Epithelial cell of esophagus (primary cell): ENCODE results near the gene IL16.
"Not testable (repeated sequence)": the region's sequence is repeated elsewhere in the genome, so short reads cannot be mapped to it uniquely, and the experiment has no call there.

ENCODE experiments used
- DNase-seq: peaks from one replicate; pipeline ENCODE4 v3.0.0; 2010; ENCODE audit warnings: low read depth
- H3K4me3 ChIP-seq: 2 replicates; pipeline ENCODE4 v1.5.1; 2011; ENCODE audit warnings: mild to moderate bottlenecking, low read length, control low read depth
- TF ChIP-seq, protein P1 (sequence below): IDR thresholded peaks from 2 replicates; pipeline ENCODE4 v1.5.1; 2011; ENCODE audit warnings: low read depth, mild to moderate bottlenecking, low read length, control low read depth, inconsistent platforms; ENCODE audit not compliant: insufficient read depth; ENCODE audit errors: missing control alignments

The IL16 gene

DNA sequence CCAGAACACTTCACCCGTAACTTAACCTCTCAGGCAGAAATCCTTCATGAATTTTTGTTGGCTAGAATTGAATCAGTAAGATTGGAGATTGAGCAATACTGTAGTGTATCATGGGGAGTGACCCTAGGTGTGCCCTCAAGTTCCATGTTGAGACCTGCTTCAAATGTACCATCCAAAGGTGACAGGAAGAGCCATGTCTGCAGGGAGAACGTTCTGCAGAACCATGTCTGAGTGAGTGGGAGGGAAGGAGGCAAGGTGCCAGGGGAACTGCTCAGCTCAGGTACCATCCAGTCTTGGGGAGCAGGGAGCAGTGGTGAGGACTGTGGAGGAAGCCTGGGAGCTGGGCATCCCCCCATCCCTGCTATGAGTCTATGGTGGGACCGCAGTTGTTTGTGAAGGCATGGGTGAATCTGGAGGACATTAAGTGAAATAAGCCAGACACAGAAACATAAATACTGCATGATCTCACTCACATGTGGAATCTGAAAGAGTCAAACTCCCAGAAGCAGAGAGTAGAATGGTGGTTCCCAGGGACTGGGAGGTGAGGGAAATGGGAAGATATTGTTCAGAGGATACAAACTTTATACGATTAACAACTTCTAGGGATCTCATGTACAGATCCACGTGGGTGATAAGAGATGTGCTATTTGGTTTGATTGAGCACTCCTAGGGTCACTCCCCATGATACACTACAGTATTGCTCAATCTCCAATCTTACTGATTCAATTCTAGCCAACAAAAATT, 39.3 kb upstream of the IL16 start:
- peak; percentile 82 for DNase-seq
- no peak overlapping the region for H3K4me3 ChIP-seq
- TF ChIP-seq, protein P1, sequence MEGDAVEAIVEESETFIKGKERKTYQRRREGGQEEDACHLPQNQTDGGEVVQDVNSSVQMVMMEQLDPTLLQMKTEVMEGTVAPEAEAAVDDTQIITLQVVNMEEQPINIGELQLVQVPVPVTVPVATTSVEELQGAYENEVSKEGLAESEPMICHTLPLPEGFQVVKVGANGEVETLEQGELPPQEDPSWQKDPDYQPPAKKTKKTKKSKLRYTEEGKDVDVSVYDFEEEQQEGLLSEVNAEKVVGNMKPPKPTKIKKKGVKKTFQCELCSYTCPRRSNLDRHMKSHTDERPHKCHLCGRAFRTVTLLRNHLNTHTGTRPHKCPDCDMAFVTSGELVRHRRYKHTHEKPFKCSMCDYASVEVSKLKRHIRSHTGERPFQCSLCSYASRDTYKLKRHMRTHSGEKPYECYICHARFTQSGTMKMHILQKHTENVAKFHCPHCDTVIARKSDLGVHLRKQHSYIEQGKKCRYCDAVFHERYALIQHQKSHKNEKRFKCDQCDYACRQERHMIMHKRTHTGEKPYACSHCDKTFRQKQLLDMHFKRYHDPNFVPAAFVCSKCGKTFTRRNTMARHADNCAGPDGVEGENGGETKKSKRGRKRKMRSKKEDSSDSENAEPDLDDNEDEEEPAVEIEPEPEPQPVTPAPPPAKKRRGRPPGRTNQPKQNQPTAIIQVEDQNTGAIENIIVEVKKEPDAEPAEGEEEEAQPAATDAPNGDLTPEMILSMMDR: no peak

DNA sequence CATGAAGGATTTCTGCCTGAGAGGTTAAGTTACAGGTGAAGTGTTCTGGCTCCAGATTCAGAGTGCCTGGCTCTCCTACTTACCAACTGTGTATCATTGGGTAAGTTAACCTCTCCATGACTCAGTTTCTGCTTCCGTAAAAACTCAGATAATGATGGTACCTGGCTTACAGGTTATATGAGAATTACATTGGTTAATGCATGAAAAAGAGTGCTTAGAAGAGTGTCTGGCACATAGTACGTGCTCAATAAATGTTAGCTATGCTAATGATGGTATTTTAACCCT, 38.8 kb upstream of the IL16 start:
- DNase-seq: peak; percentile 76
- TF ChIP-seq, protein P1: no peak
- no peak overlapping the region for H3K4me3 ChIP-seq

DNA sequence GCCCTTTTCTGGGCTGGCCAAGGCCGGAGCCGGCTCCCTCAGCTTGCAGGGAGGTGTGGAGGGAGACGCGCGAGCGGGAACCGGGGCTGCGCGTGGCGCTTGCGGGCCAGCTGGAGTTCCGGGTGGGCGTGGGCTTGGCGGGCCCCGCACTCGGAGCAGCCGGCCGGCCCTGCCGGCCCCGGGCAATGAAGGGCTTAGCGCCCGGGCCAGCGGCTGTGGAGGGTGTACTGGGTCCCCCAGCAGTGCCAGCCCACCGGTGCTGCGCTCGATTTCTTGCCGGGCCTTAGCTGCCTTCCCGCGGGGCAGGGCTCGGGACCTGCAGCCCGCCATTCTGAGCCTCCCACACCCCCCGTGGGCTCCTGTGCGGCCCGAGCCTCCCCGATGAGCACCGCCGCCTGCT, 38.1 kb upstream of the IL16 start:
- H3K4me3 ChIP-seq: not testable (repeated sequence)

DNA sequence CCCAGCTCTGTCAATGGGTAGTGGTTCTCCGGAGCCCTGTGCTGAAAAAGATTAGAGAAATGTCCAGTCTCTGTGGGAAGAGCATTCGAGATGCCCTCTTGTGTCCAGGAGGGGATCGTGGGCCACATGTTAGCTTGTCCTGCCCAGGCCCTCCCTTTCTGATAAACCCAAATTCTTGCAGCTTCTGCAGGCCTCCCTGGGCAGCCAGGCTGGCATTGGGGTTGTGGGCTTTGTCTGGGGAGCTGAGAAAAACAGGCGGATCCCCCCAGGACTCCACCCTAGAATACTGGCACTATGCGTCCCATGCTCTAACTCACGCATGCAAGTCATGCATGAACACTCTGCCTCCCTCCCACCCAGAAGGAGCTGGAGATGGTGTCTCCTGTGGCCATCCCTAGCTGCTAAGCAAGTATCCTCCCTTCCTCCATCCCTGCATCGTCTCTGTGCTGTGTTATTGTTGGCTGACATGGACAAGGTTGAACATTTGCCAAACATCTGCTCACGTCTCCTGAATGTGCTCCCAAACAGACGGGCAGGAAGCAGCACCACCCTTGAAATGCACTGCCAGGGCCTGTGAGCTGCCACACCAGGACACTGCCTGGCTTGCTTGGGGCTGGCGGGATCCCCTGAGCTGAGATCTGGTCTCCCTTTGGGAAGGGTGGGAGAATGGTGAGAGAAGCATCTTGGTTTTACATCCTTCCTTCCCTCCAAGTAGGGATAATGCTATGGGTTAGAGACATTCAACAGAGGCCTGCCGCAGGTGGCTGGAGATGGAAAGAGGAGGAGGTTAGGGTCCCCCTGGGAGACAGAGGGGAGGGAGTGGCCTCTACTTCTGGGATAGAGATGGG, 36.1 kb upstream of the IL16 start:
- TF ChIP-seq, protein P1: no peak
- DNase-seq: peak; percentile 83
- H3K4me3 ChIP-seq: no peak overlapping the region

More for the DNA sequence above, 38.1 kb upstream of the IL16 start:
- DNase-seq: not testable (repeated sequence)

DNA sequence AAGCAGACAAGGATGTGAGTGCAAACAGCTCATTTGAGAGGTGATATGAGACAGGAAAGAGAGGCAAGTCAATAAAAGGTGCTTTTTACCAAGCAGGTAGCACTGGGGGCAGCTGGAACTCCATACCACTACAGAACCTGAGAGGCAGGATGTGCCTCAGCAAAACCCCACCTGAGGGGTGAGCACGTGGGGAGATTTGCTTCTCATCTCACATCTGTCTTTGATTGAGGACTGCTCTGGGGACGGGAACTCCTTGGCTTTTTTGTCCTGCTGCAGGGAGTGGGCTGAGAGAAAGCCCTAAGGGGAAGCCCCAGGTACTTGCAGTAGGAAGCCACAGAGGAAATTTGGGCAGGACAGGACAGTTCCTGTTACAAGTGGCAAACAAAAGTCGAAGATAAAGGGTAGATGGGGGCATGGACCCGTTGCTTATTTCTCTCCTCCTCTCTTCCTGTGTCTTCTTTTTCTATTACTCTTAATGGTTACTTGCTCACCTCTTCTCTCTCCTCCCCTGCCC, 35.5 kb upstream of the IL16 start:
- no peak overlapping the region for H3K4me3 ChIP-seq
- no peak for DNase-seq
- TF ChIP-seq, protein P1: no peak

DNA sequence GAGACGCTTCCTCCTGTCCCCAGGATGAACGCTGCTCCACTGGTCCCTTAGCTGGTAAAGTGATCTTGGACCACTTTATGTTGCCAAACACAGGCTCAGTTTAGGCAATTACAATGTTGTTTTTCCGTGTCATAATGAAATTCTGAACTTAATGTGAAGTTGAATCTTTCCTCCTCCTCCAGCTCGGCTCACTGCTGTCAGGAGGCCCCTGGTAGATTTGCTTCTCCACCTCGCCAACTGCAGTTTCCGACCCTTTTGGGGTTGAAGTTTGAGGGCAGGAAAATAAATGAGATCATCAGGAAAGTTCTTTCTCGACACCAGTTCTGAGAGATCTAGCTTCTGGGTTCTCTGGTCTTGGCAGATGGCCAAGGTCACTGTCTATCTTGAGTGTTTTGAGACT, 34.8 kb upstream of the IL16 start:
- no peak for DNase-seq
- no peak overlapping the region for H3K4me3 ChIP-seq
- TF ChIP-seq, protein P1: no peak

DNA sequence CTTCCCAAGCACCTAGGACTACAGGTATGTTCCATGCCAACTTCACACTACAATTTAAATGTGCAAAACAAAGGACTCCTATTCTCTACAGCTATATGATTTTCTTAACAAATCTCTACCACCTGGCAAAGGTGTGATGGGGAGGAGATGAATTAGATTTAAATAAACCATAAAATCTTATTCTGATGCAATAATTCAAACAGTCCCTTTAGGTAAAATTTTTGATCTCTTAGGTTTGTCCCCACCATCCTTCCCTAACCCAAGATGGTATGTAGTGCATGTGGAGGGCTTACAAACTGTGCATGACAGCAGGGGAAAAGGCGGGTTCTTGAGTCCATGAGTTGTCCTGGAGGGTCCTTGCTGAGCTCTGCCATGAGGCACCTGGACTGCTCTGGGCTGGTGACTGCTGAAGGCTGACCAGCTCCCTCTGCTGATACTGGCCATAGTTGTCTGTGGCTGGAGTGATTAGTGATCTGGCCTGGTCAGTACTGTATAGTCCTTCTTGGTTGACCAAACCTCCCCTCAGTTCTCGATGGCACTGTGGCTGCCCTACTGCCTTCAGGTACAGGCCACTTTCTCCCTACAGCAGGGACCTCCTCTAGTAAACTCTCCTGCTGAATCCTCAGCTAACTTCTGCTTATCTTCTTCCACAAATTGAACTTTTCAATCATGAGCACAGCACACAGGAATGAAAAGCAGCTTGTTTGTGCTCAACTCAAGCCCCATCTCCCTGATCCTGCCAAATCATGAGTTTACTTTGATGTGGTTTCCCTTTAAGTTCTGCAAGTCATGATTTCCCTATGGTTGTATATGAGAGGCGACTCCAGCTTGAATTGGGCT, 32.5 kb upstream of the IL16 start:
- H3K4me3 ChIP-seq: no peak overlapping the region
- DNase-seq: peak; percentile 24
- TF ChIP-seq, protein P1: no peak
